Kidney (tissue), 14 donors: ENCODE measurements around the gene LRP2BP. TPM values are rescaled to one million over a fixed set of nuclear protein-coding genes. Genes with fewer than 3 reads are reported as not detected.

Experiments
- DNase-seq, 5 donors: peaks; one replicate each; pipeline ENCODE4 v3.0.0-alpha.2; 2013 to 2020
- FAIRE-seq: peaks from 2 replicates; lab custom pipeline; 2012; peaks lifted over from hg19 to GRCh38; lab: Jason Lieb, UNC
- H3K27ac ChIP-seq, 2 donors: one replicate each; pipeline ENCODE4 v1.7.0; 2013; ENCODE audit warnings: low read depth in 2 of 2, low read length in 2 of 2, inconsistent platforms in 1 of 2
- H3K27me3 ChIP-seq: one replicate; pipeline ENCODE4 v1.7.1; 2013; ENCODE audit warnings: low read length, inconsistent platforms; ENCODE audit not compliant: control insufficient read depth, insufficient read depth
- H3K36me3 ChIP-seq, 3 donors: one replicate each; pipeline versions ENCODE4 v1.7.0 to v1.7.1; 2013; ENCODE audit warnings: low read length in 3 of 3, control low read depth in 1 of 3, inconsistent platforms in 1 of 3; ENCODE audit not compliant: insufficient read depth in 3 of 3, control insufficient read depth in 2 of 3
- H3K4me1 ChIP-seq, 3 donors: one replicate each; pipeline versions ENCODE4 v1.7.0 to v1.7.1; 2013; ENCODE audit warnings: low read length in 3 of 3, inconsistent platforms in 1 of 3, low read depth in 1 of 3; ENCODE audit not compliant: control insufficient read depth in 2 of 3, insufficient read depth in 2 of 3
- H3K4me3 ChIP-seq, 3 donors: one replicate each; pipeline versions ENCODE4 v1.7.0 to v1.8.1; 2013; ENCODE audit warnings: low read length in 3 of 3, control low read depth in 1 of 3, inconsistent platforms in 1 of 3
- H3K9ac ChIP-seq, 3 donors: one replicate each; pipeline versions ENCODE4 v1.7.0 to v1.7.1; 2013; ENCODE audit warnings: low read length in 3 of 3, control low read depth in 1 of 3, inconsistent platforms in 1 of 3
- H3K9me3 ChIP-seq, 3 donors: one replicate each; pipeline versions ENCODE4 v1.7.0 to v1.7.1; 2013; ENCODE audit warnings: low read length in 3 of 3, control low read depth in 1 of 3, inconsistent platforms in 1 of 3; ENCODE audit not compliant: control insufficient read depth in 2 of 3, insufficient read depth in 1 of 3
- CTCF ChIP-seq: IDR thresholded peaks from 3 replicates; pipeline ENCODE4 v1.5.1; 2012; ENCODE audit warnings: mild to moderate bottlenecking, moderate library complexity, borderline replicate concordance; ENCODE audit not compliant: insufficient read depth; ENCODE audit errors: extremely low read depth
- intact Hi-C: fragments of 100-400 bp; cut with DNase I; formaldehyde crosslinking; loops from one replicate; pipeline ENCODE4 v1.11.1; 2022
- polyA plus RNA-seq: library from polyadenylated mRNA; stranded (reverse); fragments of 350-450 nt; fragmentation: Illumina TruSeq; extraction: RNeasy Lipid Tissue Mini Kit (QIAGEN cat#74804); gene quantifications from one replicate; pipeline ENCODE4 v1.2.3, GENCODE V29; 2014; ENCODE audit warnings: low read depth, low replicate concordance; ENCODE audit not compliant: insufficient read depth
- total RNA-seq: library from RNA; stranded (reverse); fragmentation: NEBNext Ultra II Directional; extraction: Animal tissue kit (Norgen Biotek cat#: 25700); gene quantifications from one replicate; pipeline ENCODE4 v1.2.1, GENCODE V29; 2021
- donor health status: control.
- donor health status: control.
- donor health status: control.
- donor health status: control.
- donor health status: control.
- donor health status: DM: yes; HTN: yes; CAD: no.
- donor health status: Normal renal cell carcinoma (clear cell type).

Gene LRP2BP
- total and polyA plus RNA-seq, 2 donors from 2014 or later: 0.99 to 1.9 TPM

GRCh38 chr4:185361872-185362271 is 33.9 kb downstream of the LRP2BP start:
- Histone ChIP-seq H3K27ac (no peak overlapping the region), H3K36me3 (no peaks in the 10 kb centered on the region), H3K9me3 (no peaks in the 10 kb centered on the region), H3K4me3 (no peak overlapping the region), H3K4me1 (no peaks in the 10 kb centered on the region), H3K27me3 (no peaks in the 10 kb centered on the region), H3K9ac (no peak overlapping the region)
- FAIRE-seq (no peak), DNase-seq (no peak)
- no peak for TF ChIP-seq CTCF
- intact Hi-C loops: no loop called here

GRCh38 chr4:185359767-185360446 is 35.8 kb downstream of the LRP2BP start:
- DNase-seq (no peak), FAIRE-seq (no peak)
- H3K36me3 ChIP-seq: no peaks in the 10 kb centered on the region
- no peak overlapping the region for H3K9ac ChIP-seq
- intact Hi-C loops: no loop called here
- no peak overlapping the region for H3K27ac ChIP-seq
- no peaks in the 10 kb centered on the region for H3K27me3 ChIP-seq
- no peak overlapping the region for H3K4me3 ChIP-seq
- TF ChIP-seq CTCF: no peak
- no peaks in the 10 kb centered on the region for H3K4me1 ChIP-seq
- no peaks in the 10 kb centered on the region for H3K9me3 ChIP-seq

GRCh38 chr4:185358959-185359358 is 36.8 kb downstream of the LRP2BP start:
- no peak overlapping the region for H3K27ac ChIP-seq
- H3K4me1 ChIP-seq: no peaks in the 10 kb centered on the region
- intact Hi-C loops: no loop called here
- TF ChIP-seq CTCF: no peak
- H3K9me3 ChIP-seq: no peaks in the 10 kb centered on the region
- no peak overlapping the region for H3K4me3 ChIP-seq
- no peaks in the 10 kb centered on the region for H3K27me3 ChIP-seq
- no peak overlapping the region for H3K9ac ChIP-seq
- FAIRE-seq: no peak
- peaks cover 0 to 2% (median 0%) of the 10 kb centered on the region in 3 donors for H3K36me3 ChIP-seq
- DNase-seq: no peak
